ENCODE data around the gene ZNF397.
"Not testable (repeated sequence)": the region's sequence is repeated elsewhere in the genome, so short reads cannot be mapped to it uniquely, and the experiment has no call there.

ZNF397 gene

DNA sequence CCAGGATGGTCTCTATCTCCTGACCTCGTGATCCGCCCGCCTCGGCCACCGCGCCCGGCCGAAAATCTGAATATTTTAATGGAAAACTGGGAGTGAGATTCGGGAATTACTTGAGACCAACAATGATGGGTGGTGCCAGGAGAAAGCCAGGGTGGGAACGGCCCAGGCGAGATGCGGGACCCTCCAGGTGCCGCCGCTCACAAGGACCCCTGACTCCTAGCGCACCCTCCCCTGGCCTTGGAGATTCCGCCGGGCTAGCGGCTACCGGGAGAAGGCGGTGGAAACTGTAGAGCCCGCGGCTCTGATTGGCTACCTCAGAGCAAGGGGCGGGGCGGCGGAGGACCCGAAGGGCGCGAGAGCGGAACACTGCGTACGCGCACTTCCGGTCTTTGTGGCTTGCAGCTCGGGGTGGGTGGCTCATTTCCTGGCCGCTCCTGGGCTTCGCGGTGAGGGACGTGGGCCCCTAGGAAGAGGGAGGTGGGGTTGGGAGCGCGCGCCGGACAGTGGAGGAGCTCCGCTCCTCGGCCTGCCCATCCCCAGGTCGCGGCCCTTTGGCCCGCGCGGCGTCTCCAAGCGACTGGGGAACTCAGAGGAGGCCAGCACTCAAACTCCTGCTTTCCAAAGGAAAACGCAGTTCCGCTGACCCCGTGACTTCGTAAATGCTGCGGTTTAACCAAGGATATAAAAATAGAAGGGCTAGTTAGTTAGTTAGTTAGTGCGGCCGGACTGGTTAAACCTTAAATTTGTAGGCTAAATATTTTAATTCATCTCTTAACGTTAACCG, at the start of gene ZNF397:
TSS of gene ZNF397 (plus strand) at position 371 of the 784 bp plus-strand sequence. CDS start 1,437 bp downstream, outside the sequence.
- peak; percentile 93 to 96 for DNase-seq (ENCODE audit: low read depth in 2 of 2)

- DNase-seq (ENCODE audit: low read depth in 2 of 2) = no peak
Measured at GRCh38 chr18:35191698-35192025, 49.2 kb upstream of the ZNF397 start.

DNA sequence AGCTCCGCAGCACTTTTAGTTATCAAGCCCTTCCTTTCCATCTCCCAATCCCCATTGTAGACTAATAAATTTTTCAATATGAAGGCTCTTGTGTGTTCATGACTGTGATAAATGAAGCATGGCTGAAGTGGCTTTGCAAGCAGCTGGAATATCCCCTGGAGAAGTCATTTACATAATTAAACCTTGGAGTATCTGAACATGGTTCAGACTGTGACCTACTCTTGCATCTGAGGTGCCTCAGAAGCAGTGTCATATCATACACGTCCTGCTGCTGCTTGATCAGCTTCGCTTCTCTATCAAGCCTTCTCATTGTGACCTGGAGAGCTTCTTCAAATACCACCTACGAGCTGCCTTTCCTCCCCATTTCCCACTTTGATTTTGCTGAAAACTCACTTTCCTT, 48.4 kb upstream of the ZNF397 start:
- DNase-seq (ENCODE audit: low read depth in 2 of 2) = no peak

- no peak for DNase-seq (ENCODE audit: low read depth in 2 of 2)
Measured at GRCh38 chr18:35193316-35193715, 47.5 kb upstream of the ZNF397 start.

DNA sequence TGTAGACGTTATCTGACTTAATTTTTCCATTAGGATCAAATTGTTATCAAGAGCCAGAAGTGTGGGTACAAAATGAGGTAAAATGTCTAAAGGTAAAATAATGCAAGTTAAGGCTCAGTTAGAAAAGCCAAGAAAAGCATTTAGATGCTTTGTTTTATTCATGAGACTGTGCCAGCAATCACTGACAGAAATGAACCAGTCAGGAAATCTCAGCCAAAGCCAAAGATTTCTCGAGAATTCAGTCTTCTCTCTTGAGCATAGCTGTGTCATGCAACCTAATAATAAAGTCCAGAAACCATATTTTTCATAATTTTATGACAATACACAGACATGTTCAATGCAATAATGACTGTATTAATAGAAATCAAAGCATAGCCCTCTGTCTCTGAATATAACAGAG, 43.5 kb upstream of the ZNF397 start:
- no peak for DNase-seq (ENCODE audit: low read depth in 2 of 2)

GRCh38 chr18:35201256-35201931, 39.4 kb upstream of the ZNF397 start:
- no peak for DNase-seq (ENCODE audit: low read depth in 2 of 2)

GRCh38 chr18:35203067-35203466, 37.8 kb upstream of the ZNF397 start:
- no peak for DNase-seq (ENCODE audit: low read depth in 2 of 2)

- DNase-seq (ENCODE audit: low read depth in 2 of 2) = no peak
Measured at GRCh38 chr18:35205199-35205712, 35.6 kb upstream of the ZNF397 start.

DNA sequence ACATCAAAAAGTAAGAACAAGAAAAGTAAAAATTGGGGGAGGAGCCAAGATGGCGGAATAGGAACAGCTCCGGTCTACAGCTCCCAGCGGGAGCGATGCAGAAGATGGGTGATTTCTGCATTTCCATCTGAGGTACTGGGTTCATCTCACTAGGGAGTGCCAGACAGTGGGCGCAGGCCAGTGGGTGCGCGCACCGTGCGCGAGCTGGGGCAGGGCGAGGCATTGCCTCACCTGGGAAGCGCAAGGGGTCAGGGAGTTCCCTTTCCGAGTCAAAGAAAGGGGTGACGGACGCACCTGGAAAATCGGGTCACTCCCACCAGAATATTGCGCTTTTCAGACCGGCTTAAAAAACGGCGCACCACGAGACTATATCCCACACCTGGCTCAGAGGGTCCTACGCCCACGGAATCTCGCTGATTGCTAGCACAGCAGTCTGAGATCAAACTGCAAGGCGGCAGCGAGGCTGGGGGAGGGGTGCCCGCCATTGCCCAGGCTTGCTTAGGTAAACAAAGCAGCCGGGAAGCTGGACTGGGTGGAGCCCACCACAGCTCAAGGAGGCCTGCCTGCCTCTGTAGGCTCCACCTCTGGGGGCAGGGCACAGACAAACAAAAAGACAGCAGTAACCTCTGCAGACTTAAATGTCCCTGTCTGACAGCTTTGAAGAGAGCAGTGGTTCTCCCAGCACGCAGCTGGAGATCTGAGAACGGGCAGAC, 34.9 kb upstream of the ZNF397 start:
- not testable (repeated sequence) for DNase-seq (ENCODE audit: low read depth in 2 of 2)

DNA sequence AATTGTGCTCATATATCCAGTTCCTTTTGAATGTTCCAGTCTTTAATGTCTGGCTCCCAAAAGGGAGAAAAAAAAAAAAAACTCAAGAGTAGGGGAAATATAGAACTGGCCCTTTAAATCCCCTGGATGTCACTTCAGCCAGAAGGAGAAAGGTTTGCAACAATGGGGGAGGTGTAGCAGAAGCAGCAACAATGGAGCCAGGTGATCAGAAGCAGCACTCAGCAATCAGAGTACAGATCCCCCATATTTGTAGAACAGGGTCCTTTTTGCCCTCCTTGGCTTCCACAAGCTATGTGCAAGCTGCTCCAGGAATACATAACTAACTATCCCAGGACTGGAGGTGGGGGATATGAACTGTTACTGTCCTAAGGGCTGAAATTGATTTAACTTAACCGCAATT, 25.8 kb upstream of the ZNF397 start:
- no peak for DNase-seq (ENCODE audit: low read depth in 2 of 2)

GRCh38 chr18:35216611-35217010, 24.2 kb upstream of the ZNF397 start:
- not testable (repeated sequence) for DNase-seq (ENCODE audit: low read depth in 2 of 2)

DNA sequence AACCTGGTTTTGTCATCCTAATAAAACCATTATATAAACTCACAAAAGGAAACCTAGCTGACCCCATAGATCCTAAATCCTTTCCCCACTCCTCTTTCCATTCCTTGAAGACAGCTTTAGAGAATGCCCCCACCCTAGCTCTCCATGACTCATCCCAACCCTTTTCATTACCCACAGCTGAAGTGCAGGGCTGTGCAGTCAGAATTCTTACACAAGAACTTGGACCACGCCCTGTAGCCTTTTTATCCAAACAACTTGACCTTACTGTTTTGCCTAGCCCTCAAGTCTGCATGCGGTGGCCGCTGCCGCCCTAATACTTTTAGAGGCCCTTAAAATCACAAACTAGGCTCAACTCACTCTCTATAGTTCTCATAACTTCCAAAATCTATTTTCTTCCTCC, 21.5 kb upstream of the ZNF397 start:
- DNase-seq (ENCODE audit: low read depth in 2 of 2) = not testable (repeated sequence)

DNA sequence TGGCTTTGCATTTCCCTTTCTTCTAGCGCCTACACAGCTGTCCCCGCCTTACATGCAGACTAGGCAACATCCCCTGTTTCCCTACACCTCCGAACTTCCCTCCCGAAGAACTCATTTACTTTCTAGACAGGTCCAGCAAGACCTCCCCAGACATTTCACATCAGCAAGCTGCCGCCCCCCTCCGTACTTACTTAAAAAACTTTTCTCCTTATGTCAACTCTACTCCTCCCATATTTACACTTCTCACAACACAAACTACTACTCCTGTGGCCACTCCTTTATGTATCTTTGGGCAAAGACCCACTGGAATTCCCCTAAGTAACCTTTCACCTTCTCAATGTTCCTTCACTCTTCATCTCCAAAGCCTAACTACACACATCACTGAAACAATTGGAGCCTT, 20.4 kb upstream of the ZNF397 start:
- no peak for DNase-seq (ENCODE audit: low read depth in 2 of 2)

DNA sequence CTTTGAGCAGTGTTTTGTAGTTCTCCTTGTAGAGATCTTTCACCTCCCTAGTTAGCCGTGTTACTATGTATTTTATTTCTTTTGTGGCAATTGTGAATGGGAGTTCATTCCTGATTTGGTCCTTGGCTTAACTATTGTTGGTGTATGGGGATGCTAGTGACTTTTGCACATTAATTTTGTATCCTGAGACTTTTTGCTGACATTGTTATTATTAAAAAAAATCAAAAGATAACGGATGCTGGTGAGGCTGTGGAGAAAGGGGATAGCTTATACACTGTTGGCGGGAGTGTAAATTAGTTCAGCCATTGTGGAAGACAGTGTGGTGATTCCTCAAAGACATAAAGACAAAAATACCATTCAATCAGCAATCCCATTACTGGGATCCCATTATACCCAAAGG, 17.0 kb upstream of the ZNF397 start:
- DNase-seq (ENCODE audit: low read depth in 2 of 2) = no peak

- no peak for DNase-seq (ENCODE audit: low read depth in 2 of 2)
Measured at GRCh38 chr18:35227254-35227653, 13.6 kb upstream of the ZNF397 start.

DNA sequence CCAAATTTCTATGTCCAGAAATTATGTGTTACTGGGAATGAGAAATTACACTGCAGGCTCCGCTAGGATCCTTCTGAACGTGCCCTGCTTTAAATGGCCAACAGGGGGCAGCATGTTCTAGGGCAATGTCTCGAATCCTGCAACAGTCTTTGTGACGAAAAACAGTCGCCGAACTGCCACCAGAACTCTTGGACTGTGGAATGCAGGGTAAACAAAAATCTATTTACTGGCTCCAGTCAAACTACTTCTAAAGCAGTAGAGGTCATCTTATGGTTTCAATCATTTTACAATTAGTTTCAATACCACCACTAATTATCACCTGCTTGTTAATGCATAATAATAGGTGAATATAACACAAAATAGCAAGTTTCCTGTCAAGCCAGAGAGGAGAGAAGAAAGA, 9.8 kb upstream of the ZNF397 start:
- DNase-seq (ENCODE audit: low read depth in 2 of 2) = peak; percentile 51 to 69

GRCh38 chr18:35236571-35237363, 4.1 kb upstream of the ZNF397 start:
- no peak for DNase-seq (ENCODE audit: low read depth in 2 of 2)

DNA sequence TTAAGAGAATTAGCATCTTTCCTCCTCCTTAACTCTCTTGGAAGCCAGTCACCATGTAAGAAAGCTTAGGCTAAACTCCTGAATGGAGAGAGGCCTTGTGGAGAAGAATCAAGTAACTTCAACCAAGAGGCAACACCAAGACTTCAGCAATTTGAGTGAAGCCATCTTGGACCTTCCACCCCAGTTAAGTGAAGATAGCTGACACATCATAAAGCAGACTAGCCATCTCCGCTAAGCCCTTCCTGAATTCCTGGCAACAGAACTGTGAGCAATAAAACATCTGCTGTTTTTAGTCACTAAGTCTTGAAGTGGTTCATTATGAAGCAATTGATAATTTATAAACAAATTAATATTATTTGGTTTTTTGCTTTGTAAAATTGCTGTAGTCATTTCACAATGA, 1.5 kb upstream of the ZNF397 start:
- DNase-seq (ENCODE audit: low read depth in 2 of 2) = no peak

GRCh38 chr18:35241448-35241804, 592 bp downstream of the ZNF397 start:
- no peak for DNase-seq (ENCODE audit: low read depth in 2 of 2)

GRCh38 chr18:35242426-35242825, 1.6 kb downstream of the ZNF397 start:
- DNase-seq (ENCODE audit: low read depth in 2 of 2) = no peak

GRCh38 chr18:35244671-35245070, 3.8 kb downstream of the ZNF397 start:
- no peak for DNase-seq (ENCODE audit: low read depth in 2 of 2)

Measured in stimulated activated CD4-positive, alpha-beta T cell treated with anti-CD3 and anti-CD28 coated beads, Interleukin-15, amount 100 ng/mL, for 48 hours (primary cell).